ENCODE data around the gene WDR86.

The WDR86 gene

GRCh38 chr7:151366166-151366879 lies 43.5 kb downstream of the WDR86 start:
- Histone ChIP-seq H3K4me1 (ENCODE audit: control insufficient read depth, insufficient read depth, low read depth, low read length) (peaks cover 9% of the 10 kb centered on the region), H2BK5ac (ENCODE audit: low read depth, low read length, poor library complexity, severe bottlenecking) (no peak overlapping the region), H3K9me3 (ENCODE audit: control insufficient read depth, low read length) (no peaks in the 10 kb centered on the region), H2BK12ac (ENCODE audit: low read length in 2 of 2) (no peak overlapping the region), H2BK15ac (ENCODE audit: low read depth, poor library complexity, severe bottlenecking) (no peak overlapping the region), H3K18ac (ENCODE audit: low read depth in 1 of 2, low read length in 2 of 2) (no peak overlapping the region), H4K91ac (ENCODE audit: low read length) (no peak overlapping the region), H3K9ac (ENCODE audit: low read length) (peak overlapping the region; percentile 70), H3K14ac (ENCODE audit: low read length in 2 of 2) (no peak overlapping the region), H3K36me3 (ENCODE audit: control insufficient read depth in 1 of 2, insufficient read depth in 2 of 2, low read depth in 1 of 2, low read length in 2 of 2) (peaks cover 16 to 49% of the 10 kb centered on the region in 2 experiments), H2AK5ac (ENCODE audit: low read length, severe bottlenecking) (peak overlapping the region; percentile 67), H3K4ac (ENCODE audit: low read depth in 1 of 2, low read length in 2 of 2) (no peak overlapping the region), H3K27ac (ENCODE audit: low read length, poor library complexity, severe bottlenecking) (peak overlapping the region; percentile 31), H3K4me2 (ENCODE audit: low read length, poor library complexity, severe bottlenecking) (no peak overlapping the region), H2BK120ac (ENCODE audit: low read depth, low read length) (no peak overlapping the region), H3K79me1 (replicated peaks; ENCODE audit: low read length, poor library complexity, severe bottlenecking) (peaks cover under 1% of the 10 kb centered on the region), H3K27me3 (ENCODE audit: control insufficient read depth in 1 of 2, insufficient read depth in 1 of 2, low read length in 2 of 2) (no peaks in the 10 kb centered on the region), H4K8ac (ENCODE audit: low read length) (no peak overlapping the region), H3K23ac (ENCODE audit: low read length in 2 of 2) (no peak overlapping the region), H2AFZ (ENCODE audit: low read depth, low read length) (no peak overlapping the region), H3K4me3 (ENCODE audit: insufficient read depth in 1 of 2, low read depth in 1 of 2, low read length in 2 of 2) (no peak overlapping the region)
- WGBS, result 84% methylated on average over 9 of the region's 9 CpGs
- no peak for DNase-seq

- no peak overlapping the region for H2AFZ ChIP-seq (ENCODE audit: low read depth, low read length)
Measured at GRCh38 chr7:151363182-151363581, 46.7 kb downstream of the WDR86 start.

GRCh38 chr7:151361193-151361959 lies 48.5 kb downstream of the WDR86 start:
- no peak overlapping the region for H2AFZ ChIP-seq (ENCODE audit: low read depth, low read length)
- no peak overlapping the region for H4K8ac ChIP-seq (ENCODE audit: low read length)
- no peak overlapping the region for H3K4ac ChIP-seq (ENCODE audit: low read depth in 1 of 2, low read length in 2 of 2)
- no peak overlapping the region for H2BK15ac ChIP-seq (ENCODE audit: low read depth, poor library complexity, severe bottlenecking)
- no peaks in the 10 kb centered on the region for H3K27me3 ChIP-seq (ENCODE audit: control insufficient read depth in 1 of 2, insufficient read depth in 1 of 2, low read length in 2 of 2)
- no peak overlapping the region for H2BK5ac ChIP-seq (ENCODE audit: low read depth, low read length, poor library complexity, severe bottlenecking)
- H3K4me3 ChIP-seq (ENCODE audit: insufficient read depth in 1 of 2, low read depth in 1 of 2, low read length in 2 of 2), result no peak overlapping the region
- no peak for DNase-seq
- no peak overlapping the region for H2BK12ac ChIP-seq (ENCODE audit: low read length in 2 of 2)
- H3K9me3 ChIP-seq (ENCODE audit: control insufficient read depth, low read length), result no peaks in the 10 kb centered on the region
- H3K14ac ChIP-seq (ENCODE audit: low read length in 2 of 2), result no peak overlapping the region
- peaks cover 5% of the 10 kb centered on the region for H3K79me1 ChIP-seq (replicated peaks; ENCODE audit: low read length, poor library complexity, severe bottlenecking)
- H3K18ac ChIP-seq (ENCODE audit: low read depth in 1 of 2, low read length in 2 of 2), result no peak overlapping the region
- H3K4me1 ChIP-seq (ENCODE audit: control insufficient read depth, insufficient read depth, low read depth, low read length), result peaks cover 3% of the 10 kb centered on the region
- no peak overlapping the region for H2BK120ac ChIP-seq (ENCODE audit: low read depth, low read length)
- H3K4me2 ChIP-seq (ENCODE audit: low read length, poor library complexity, severe bottlenecking), result no peak overlapping the region
- 100% methylated on average over 2 of the region's 3 CpGs for WGBS
- no peak overlapping the region for H3K23ac ChIP-seq (ENCODE audit: low read length in 2 of 2)
- no peak overlapping the region for H3K27ac ChIP-seq (ENCODE audit: low read length, poor library complexity, severe bottlenecking)
- no peak overlapping the region for H4K91ac ChIP-seq (ENCODE audit: low read length)
- no peak overlapping the region for H2AK5ac ChIP-seq (ENCODE audit: low read length, severe bottlenecking)
- H3K36me3 ChIP-seq (ENCODE audit: control insufficient read depth in 1 of 2, insufficient read depth in 2 of 2, low read depth in 1 of 2, low read length in 2 of 2), result peaks cover 37 to 60% of the 10 kb centered on the region in 2 experiments
- no peak overlapping the region for H3K9ac ChIP-seq (ENCODE audit: low read length)

More at GRCh38 chr7:151363182-151363581, 46.7 kb downstream of the WDR86 start:
- Histone ChIP-seq H3K18ac (ENCODE audit: low read depth in 1 of 2, low read length in 2 of 2) (no peak overlapping the region), H3K23ac (ENCODE audit: low read length in 2 of 2) (no peak overlapping the region), H3K14ac (ENCODE audit: low read length in 2 of 2) (no peak overlapping the region), H3K79me1 (replicated peaks; ENCODE audit: low read length, poor library complexity, severe bottlenecking) (peaks cover 4% of the 10 kb centered on the region), H2BK12ac (ENCODE audit: low read length in 2 of 2) (no peak overlapping the region), H4K91ac (ENCODE audit: low read length) (no peak overlapping the region), H2BK15ac (ENCODE audit: low read depth, poor library complexity, severe bottlenecking) (no peak overlapping the region), H3K4me3 (ENCODE audit: insufficient read depth in 1 of 2, low read depth in 1 of 2, low read length in 2 of 2) (no peak overlapping the region), H3K27me3 (ENCODE audit: control insufficient read depth in 1 of 2, insufficient read depth in 1 of 2, low read length in 2 of 2) (no peaks in the 10 kb centered on the region), H3K27ac (ENCODE audit: low read length, poor library complexity, severe bottlenecking) (no peak overlapping the region), H3K36me3 (ENCODE audit: control insufficient read depth in 1 of 2, insufficient read depth in 2 of 2, low read depth in 1 of 2, low read length in 2 of 2) (peaks cover 23 to 48% of the 10 kb centered on the region in 2 experiments), H3K4me2 (ENCODE audit: low read length, poor library complexity, severe bottlenecking) (no peak overlapping the region), H3K9me3 (ENCODE audit: control insufficient read depth, low read length) (no peaks in the 10 kb centered on the region), H2BK120ac (ENCODE audit: low read depth, low read length) (no peak overlapping the region), H2BK5ac (ENCODE audit: low read depth, low read length, poor library complexity, severe bottlenecking) (no peak overlapping the region), H4K8ac (ENCODE audit: low read length) (no peak overlapping the region), H3K9ac (ENCODE audit: low read length) (no peak overlapping the region), H3K4ac (ENCODE audit: low read depth in 1 of 2, low read length in 2 of 2) (no peak overlapping the region), H2AK5ac (ENCODE audit: low read length, severe bottlenecking) (no peak overlapping the region), H3K4me1 (ENCODE audit: control insufficient read depth, insufficient read depth, low read depth, low read length) (peaks cover 8% of the 10 kb centered on the region)
- DNase-seq, result no peak
- 100% methylated on average over 1 of the region's 1 CpG for WGBS

- WGBS, result 94% methylated on average over 2 of the region's 5 CpGs
Measured at GRCh38 chr7:151352512-151352911, 57.3 kb downstream of the WDR86 start.

More at GRCh38 chr7:151352512-151352911, 57.3 kb downstream of the WDR86 start:
- Histone ChIP-seq H3K36me3 (ENCODE audit: control insufficient read depth in 1 of 2, insufficient read depth in 2 of 2, low read depth in 1 of 2, low read length in 2 of 2) (peaks cover 53 to 85% of the 10 kb centered on the region in 2 experiments), H2BK15ac (ENCODE audit: low read depth, poor library complexity, severe bottlenecking) (no peak overlapping the region), H3K27me3 (ENCODE audit: control insufficient read depth in 1 of 2, insufficient read depth in 1 of 2, low read length in 2 of 2) (no peaks in the 10 kb centered on the region), H3K4me3 (ENCODE audit: insufficient read depth in 1 of 2, low read depth in 1 of 2, low read length in 2 of 2) (no peak overlapping the region), H2AFZ (ENCODE audit: low read depth, low read length) (no peak overlapping the region), H3K4me1 (ENCODE audit: control insufficient read depth, insufficient read depth, low read depth, low read length) (peaks cover 4% of the 10 kb centered on the region), H3K18ac (ENCODE audit: low read depth in 1 of 2, low read length in 2 of 2) (no peak overlapping the region), H3K4me2 (ENCODE audit: low read length, poor library complexity, severe bottlenecking) (no peak overlapping the region), H2BK5ac (ENCODE audit: low read depth, low read length, poor library complexity, severe bottlenecking) (no peak overlapping the region), H2BK120ac (ENCODE audit: low read depth, low read length) (no peak overlapping the region), H3K79me1 (replicated peaks; ENCODE audit: low read length, poor library complexity, severe bottlenecking) (peaks cover 32% of the 10 kb centered on the region), H3K9me3 (ENCODE audit: control insufficient read depth, low read length) (no peaks in the 10 kb centered on the region), H3K4ac (ENCODE audit: low read depth in 1 of 2, low read length in 2 of 2) (no peak overlapping the region), H2AK5ac (ENCODE audit: low read length, severe bottlenecking) (no peak overlapping the region), H3K23ac (ENCODE audit: low read length in 2 of 2) (no peak overlapping the region), H3K9ac (ENCODE audit: low read length) (no peak overlapping the region), H4K8ac (ENCODE audit: low read length) (no peak overlapping the region), H3K14ac (ENCODE audit: low read length in 2 of 2) (no peak overlapping the region), H3K27ac (ENCODE audit: low read length, poor library complexity, severe bottlenecking) (no peak overlapping the region), H4K91ac (ENCODE audit: low read length) (no peak overlapping the region), H2BK12ac (ENCODE audit: low read length in 2 of 2) (no peak overlapping the region)
- no peak for DNase-seq

Measured in mesenchymal stem cell (in vitro differentiated cells and primary cell).